Fibroblast of mammary gland (primary cell): ENCODE results near the gene PNMA5.

Experiments used
- DNase-seq: peaks from one replicate; pipeline ENCODE4 v3.0.0-alpha.2; 2010; ENCODE audit warnings: low read depth
- H3K4me3 ChIP-seq: 2 replicates; pipeline ENCODE4 v1.5.1; 2011; ENCODE audit warnings: low read depth, mild to moderate bottlenecking, low read length, moderate library complexity; ENCODE audit not compliant: control insufficient read depth
- CTCF ChIP-seq: conservative IDR thresholded peaks from 2 replicates; pipeline ENCODE4 v1.5.1; 2011; ENCODE audit warnings: low read depth, low read length, inconsistent platforms; ENCODE audit not compliant: control insufficient read depth, insufficient read depth

The PNMA5 gene

GRCh38 chrX:152943826-152944225 is 50.1 kb downstream of the PNMA5 start:
- no peak for DNase-seq
- no peak overlapping the region for H3K4me3 ChIP-seq
- TF ChIP-seq CTCF: no peak

DNA sequence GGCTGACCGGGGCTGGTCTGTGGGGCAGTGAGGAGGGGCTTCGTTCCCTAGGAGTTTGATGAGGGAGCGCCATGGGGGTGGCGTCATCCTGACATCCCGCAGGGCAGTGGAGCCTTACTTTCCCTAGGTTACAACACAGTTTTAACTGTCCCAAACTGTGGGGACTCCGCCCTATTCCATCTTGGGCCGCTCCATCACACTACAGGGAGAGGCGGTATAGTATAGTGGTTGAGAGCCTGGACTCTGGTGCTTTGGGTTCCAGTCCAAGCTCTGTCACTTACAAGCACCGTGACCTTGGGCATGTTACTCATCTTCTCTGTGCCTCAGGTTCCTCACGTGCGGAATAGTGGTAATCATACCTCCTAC is 51.9 kb downstream of the PNMA5 start:
- no peak for DNase-seq
- peak overlapping the region; percentile 56 for H3K4me3 ChIP-seq
- no peak for TF ChIP-seq CTCF

DNA sequence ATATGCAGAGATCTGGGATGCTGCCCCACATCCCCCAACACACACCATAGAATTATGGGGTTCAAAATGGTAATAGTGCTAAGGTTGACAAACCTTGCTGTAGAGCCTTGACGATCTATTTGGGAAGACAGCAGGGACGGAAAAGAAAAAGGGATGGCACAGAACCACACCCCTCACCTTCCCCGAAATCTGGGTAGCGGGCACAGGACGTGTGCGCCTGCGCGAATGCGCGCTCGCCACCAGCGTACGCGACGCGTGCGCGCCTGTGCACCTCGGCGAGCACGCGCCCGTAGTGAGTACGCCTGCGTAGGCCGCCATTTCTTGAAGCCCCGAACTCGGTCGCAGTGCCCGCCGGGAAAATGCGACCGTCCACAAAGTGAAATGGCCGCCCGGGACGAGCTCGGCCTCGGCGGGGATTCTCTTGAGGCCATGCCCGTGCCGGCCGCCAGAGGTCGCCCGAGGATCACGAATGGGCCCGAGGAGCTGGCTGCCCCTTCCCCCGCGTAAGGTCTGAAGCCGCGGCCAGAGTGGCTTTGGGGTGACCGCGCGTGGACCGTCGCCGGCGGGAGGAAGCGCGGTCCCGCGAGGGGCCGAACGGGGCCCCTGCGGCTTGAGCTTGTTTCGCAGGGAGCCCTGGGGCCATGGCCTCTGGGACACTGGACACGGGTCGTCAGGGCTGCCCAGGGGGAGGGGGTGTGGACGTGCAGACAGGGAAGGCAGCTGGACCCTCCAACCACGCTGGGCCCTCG is 52.4 kb downstream of the PNMA5 start:
- H3K4me3 ChIP-seq: peak overlapping the region; percentile 72
- DNase-seq: peak; percentile 88
- TF ChIP-seq CTCF: peak; percentile 48
